H1 (cell line): ENCODE data around the gene RBM34. TPM values are rescaled to one million over a fixed set of nuclear protein-coding genes. Genes with fewer than 3 reads are reported as not detected.

Source experiments
- BACH1 ChIP-seq: IDR thresholded peaks from 2 replicates; pipeline ENCODE4 v1.6.1; 2012; ENCODE audit warnings: low read length, improper control_type of control experiment
- RXRA ChIP-seq: IDR thresholded peaks from 2 replicates; pipeline ENCODE4 v1.6.1; 2011; ENCODE audit warnings: low read depth, mild to moderate bottlenecking, low read length, moderate library complexity; ENCODE audit not compliant: insufficient read depth
- SAP30 ChIP-seq: fragments of 300-600 bp; sonication (generic); IDR thresholded peaks from 2 replicates; pipeline ENCODE4 v1.7.1; 2012; ENCODE audit warnings: low read length, moderate library complexity, mild to moderate bottlenecking, inconsistent platforms; ENCODE audit not compliant: insufficient read depth, insufficient replicate concordance
- SIX5 ChIP-seq: IDR thresholded peaks from 2 replicates; pipeline ENCODE4 v1.6.1; 2011; ENCODE audit warnings: mild to moderate bottlenecking, low read depth, low read length
- YY1 ChIP-seq: IDR thresholded peaks from 2 replicates; pipeline ENCODE4 v1.6.1; 2011; ENCODE audit warnings: low read depth, mild to moderate bottlenecking, low read length
- polyA plus RNA-seq, 7 experiments: library from polyadenylated mRNA; depleted of rRNA in 3 of 7; stranded (reverse) in 5 of 7; unstranded in 2 of 7; fragments of >200 nt in 5 of 7; fragments of 200-250 nt in 2 of 7; gene quantifications; 1 replicate in 5 of 7; 2 replicates in 1 of 7; 4 replicates in 1 of 7; pipeline versions ENCODE4 v1.2.1 to v1.2.3, GENCODE V29; 2011 to 2013; ENCODE audit warnings: missing spikeins in 2 of 7, mixed read lengths in 2 of 7
- total RNA-seq: library from RNA; stranded (reverse); fragmentation: NEBNext Ultra II Directional; extraction: Animal tissue kit (Norgen Biotek cat#: 25700); gene quantifications from 2 replicates; pipeline ENCODE4 v1.2.1, GENCODE V29; 2021

The RBM34 gene
- total and polyA plus RNA-seq, 2 of the 8 experiments (the other 6 are each of a cell fraction or from before 2014, with no cell fraction given), result 18.8 to 108 TPM

- TF ChIP-seq SAP30 (no peak), SIX5 (no peak), RXRA (no peak), YY1 (no peak), BACH1 (no peak)
Measured at GRCh38 chr1:235106457-235106856, 54.6 kb downstream of the RBM34 start (continued).
